Activated T-cell treated with anti-CD3 and anti-CD28 coated beads, Interleukin-2, amount 50 U/mL, for 4 hours (primary cell): ENCODE results near the gene TMEM117. TPM values are rescaled to one million over a fixed set of nuclear protein-coding genes. Genes with fewer than 3 reads are reported as not detected.
"Not testable (repeated sequence)": the region's sequence is repeated elsewhere in the genome, so short reads cannot be mapped to it uniquely, and the experiment has no call there.

Experiments used
- ATAC-seq, 2 donors: fragments of 200-7000 bp; cut with Tn5 transposase; one replicate each; pipeline ENCODE4 v1.10.0; 2021
- DNase-seq: peaks from one replicate; pipeline ENCODE4 v3.0.0-alpha.2; 2020
- H3K27me3 Mint-ChIP-seq: one replicate; pipeline ENCODE4 v1.8.0; 2021; ENCODE audit warnings: low read depth, mixed read lengths
- H3K36me3 Mint-ChIP-seq: one replicate; pipeline ENCODE4 v1.8.0; 2022; ENCODE audit warnings: mixed read lengths; ENCODE audit not compliant: insufficient read depth
- H3K4me1 Mint-ChIP-seq: one replicate; pipeline ENCODE4 v1.8.0; 2021; ENCODE audit warnings: low read depth, mixed read lengths
- H3K4me3 Mint-ChIP-seq: one replicate; pipeline ENCODE4 v1.8.0; 2021; ENCODE audit warnings: mild to moderate bottlenecking, moderate library complexity, mixed read lengths
- H3K9me3 Mint-ChIP-seq: one replicate; pipeline ENCODE4 v1.8.0; 2021; ENCODE audit warnings: mixed read lengths
- total RNA-seq, 3 donors: library from RNA; stranded (reverse); gene quantifications; one replicate each; pipeline ENCODE4 v1.2.1, GENCODE V29; 2021

TMEM117 gene
- total RNA-seq, 3 donors from 2014 or later = 1.4 to 2.0 (median 1.4) TPM

DNA sequence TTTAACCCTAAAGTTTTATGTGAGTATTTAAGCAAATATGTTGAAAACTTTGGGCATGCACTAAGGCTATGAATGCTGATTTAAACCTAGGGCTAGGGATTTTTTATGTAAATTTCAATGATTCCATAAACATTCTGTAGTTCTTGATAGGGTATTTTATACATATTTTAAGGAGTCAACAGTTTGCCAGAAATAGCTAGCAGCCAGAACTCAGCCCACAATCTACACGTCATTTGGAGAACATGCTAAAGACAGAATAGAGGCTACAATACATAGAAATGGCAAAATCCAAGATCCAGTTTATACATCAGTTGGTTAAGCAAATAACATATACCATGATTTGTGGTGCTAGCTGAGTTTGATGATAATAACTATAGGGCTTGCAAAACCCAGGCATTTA is 184.7 kb downstream of the TMEM117 start:
- no peaks in the 10 kb centered on the region for H3K36me3 Mint-ChIP-seq
- DNase-seq = no peak
- H3K4me3 Mint-ChIP-seq = no peak overlapping the region
- no peak for ATAC-seq
- H3K27me3 Mint-ChIP-seq = no peaks in the 10 kb centered on the region
- H3K9me3 Mint-ChIP-seq = peaks cover 6% of the 10 kb centered on the region
- no peaks in the 10 kb centered on the region for H3K4me1 Mint-ChIP-seq

DNA sequence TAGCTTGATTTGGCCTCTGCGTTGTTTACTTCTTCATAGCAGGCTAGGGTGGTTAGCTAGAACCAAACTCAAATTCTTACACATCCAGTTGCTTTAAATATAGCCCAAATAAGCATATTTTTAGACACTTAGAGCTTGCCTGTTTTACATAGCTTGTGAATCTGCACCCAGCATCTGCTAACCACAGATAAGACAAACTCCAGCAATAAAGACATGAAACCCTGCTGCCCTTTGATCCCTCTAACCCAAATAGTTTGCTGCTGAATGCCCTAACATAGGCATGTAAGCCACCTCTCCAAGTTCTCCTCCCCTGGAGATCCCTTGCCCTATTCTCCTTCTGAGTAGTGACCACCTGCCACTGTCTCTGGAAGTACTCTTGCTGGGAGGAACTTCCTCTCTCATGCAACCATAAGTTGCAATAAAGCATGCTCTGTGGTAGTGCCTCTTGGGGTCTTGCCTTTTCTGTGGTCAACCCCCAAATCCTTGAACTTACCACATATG is 185.6 kb downstream of the TMEM117 start:
- ATAC-seq = no peak
- DNase-seq = no peak
- Mint-ChIP-seq H3K4me1 (no peaks in the 10 kb centered on the region), H3K36me3 (no peaks in the 10 kb centered on the region), H3K27me3 (no peaks in the 10 kb centered on the region), H3K4me3 (no peak overlapping the region), H3K9me3 (peaks cover 6% of the 10 kb centered on the region)

DNA sequence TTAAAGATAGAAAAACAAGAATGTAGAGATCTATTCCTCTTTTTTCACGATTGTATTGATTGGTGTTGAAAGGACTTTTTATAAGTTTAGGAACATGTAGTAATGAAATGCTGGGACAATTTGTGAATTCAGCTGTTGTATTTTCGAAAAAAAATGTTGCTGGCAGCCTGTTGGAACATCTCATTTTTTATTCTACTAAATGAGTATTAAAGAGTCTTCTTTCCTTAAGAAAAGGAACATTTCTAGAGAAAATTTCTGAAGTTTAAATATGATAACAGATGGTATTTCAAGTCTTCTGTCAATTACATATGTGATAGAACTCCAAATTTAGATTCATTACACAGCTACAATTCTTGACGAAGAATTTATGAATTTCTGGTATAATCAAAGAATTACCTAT is 189.6 kb downstream of the TMEM117 start:
- ATAC-seq (no peak), DNase-seq (no peak)
- Mint-ChIP-seq H3K4me1 (no peaks in the 10 kb centered on the region), H3K36me3 (peaks cover 6% of the 10 kb centered on the region), H3K4me3 (no peak overlapping the region), H3K27me3 (no peaks in the 10 kb centered on the region), H3K9me3 (peaks cover 8% of the 10 kb centered on the region)

DNA sequence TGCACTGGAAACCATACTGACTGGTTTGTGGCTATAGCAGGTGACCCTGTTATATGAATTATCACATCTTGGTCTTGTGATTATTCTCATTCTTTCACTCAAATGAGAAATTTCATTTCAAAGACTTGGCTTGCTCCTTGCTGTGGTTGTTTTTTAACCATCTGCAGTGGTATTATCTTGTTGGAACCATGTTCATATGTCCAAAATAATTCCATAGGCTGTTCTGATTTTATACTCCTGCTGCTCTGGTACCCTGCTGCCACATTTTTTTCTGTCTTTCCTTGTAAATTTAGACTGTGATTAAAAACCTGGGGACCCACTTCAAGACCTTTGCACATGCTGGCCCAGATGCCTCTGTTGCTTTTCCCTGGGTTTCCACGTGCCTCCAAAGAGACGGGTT is 190.2 kb downstream of the TMEM117 start:
- DNase-seq = no peak

DNA sequence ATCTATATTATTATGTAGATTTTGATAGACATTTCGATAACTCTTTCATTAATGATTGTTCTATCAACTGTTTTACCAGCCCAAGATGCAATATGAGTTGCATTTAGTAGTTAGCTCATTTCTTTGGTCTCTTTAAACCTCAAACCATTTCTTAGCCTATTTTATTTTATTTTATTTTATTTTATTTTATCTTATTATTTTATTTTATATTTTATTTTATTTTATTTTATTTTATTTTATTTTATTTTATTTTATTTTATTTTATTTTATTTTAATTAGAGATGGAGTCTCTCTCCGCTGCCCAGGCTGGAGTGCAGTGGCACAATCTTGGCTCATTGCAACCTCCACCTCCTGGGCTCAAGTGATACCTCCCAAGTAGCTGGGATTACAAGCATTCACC is 191.0 kb downstream of the TMEM117 start:
- H3K9me3 Mint-ChIP-seq, H3K36me3 Mint-ChIP-seq, H3K4me1 Mint-ChIP-seq, DNase-seq, H3K27me3 Mint-ChIP-seq, H3K4me3 Mint-ChIP-seq, ATAC-seq: not testable (repeated sequence)

More for the DNA sequence above, 190.2 kb downstream of the TMEM117 start:
- H3K4me3 Mint-ChIP-seq = no peak overlapping the region
- H3K4me1 Mint-ChIP-seq = no peaks in the 10 kb centered on the region
- no peaks in the 10 kb centered on the region for H3K27me3 Mint-ChIP-seq
- H3K36me3 Mint-ChIP-seq = peaks cover 6% of the 10 kb centered on the region
- peaks cover 8% of the 10 kb centered on the region for H3K9me3 Mint-ChIP-seq
- no peak for ATAC-seq

DNA sequence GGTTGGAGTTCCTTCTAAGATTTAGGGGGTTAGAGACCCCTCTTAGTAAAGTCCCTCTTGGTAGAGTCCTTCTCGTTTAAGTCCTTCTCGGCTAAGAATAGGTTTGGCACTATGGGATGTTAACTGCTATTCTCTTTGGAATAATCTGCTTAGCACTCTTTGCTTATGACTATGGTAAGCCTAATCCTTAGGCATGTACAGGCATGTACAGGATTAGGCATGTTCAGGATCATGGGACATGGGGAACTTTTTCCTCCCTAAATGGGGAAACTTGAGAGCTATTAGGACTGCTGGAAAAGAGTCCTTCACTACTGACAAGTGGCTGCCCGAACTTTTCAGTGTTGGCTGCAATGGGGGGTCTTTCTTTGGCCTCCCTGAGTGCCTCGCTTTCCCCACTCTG is 193.3 kb downstream of the TMEM117 start:
- DNase-seq (no peak), ATAC-seq (no peak)
- Mint-ChIP-seq H3K36me3 (peaks cover 10% of the 10 kb centered on the region), H3K27me3 (no peaks in the 10 kb centered on the region), H3K4me1 (no peaks in the 10 kb centered on the region), H3K9me3 (peaks cover 3% of the 10 kb centered on the region), H3K4me3 (no peak overlapping the region)

DNA sequence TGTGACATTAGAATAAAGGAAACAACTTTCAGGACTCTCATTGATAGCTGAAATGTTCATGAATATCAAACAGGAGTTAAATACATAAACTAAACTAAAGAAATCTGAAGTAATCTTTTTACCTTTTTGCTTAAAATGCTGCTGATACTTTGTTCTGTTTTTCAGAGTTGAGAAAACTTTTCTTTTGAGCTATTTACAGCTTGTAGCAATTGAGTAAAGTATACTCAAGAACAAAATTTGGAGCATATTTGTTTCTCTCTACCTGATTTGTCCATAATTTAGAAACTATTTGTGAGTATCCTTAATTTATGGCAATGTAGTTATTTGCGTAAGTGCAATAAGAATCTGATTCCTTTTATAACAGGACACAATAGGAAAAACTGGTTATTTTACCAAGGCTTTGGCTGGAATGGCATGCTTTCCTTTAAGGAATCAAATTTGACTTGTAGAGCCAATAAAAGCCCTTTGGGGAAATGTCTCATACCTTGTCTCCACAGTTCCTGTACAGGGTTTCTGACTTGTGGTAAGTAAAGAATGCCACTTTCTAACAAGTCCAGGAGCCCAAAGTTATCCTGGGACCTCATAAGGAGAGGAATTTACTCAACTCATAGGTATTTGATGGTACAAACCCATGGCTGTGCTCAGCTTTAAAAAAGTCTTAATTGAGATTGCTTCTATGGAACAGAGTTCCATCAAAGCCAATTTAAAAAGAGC is 195.7 kb downstream of the TMEM117 start:
- no peaks in the 10 kb centered on the region for H3K27me3 Mint-ChIP-seq
- H3K4me1 Mint-ChIP-seq = no peaks in the 10 kb centered on the region
- H3K4me3 Mint-ChIP-seq = no peak overlapping the region
- peaks cover 3% of the 10 kb centered on the region for H3K9me3 Mint-ChIP-seq
- ATAC-seq (no peak), DNase-seq (no peak)
- H3K36me3 Mint-ChIP-seq = peaks cover 10% of the 10 kb centered on the region

DNA sequence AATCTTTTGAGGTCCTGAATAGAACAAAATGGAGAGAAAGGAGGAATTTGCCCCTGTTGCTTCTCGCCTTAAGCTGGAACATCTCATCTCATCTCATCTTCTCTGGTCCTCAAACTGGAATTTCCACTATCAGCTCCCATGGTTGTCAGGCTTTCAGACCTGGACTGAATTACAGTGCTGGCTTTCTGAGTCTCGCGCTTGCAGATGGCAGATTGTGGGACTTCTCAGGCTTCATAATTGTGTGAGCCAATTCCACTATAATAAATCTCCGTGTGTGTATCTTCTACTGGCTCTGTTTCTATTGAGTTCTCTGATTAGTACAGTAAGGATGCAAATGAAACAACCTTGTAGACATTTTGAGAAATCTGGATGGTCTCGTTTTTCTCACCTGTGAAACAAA is 199.0 kb downstream of the TMEM117 start:
- no peak overlapping the region for H3K4me3 Mint-ChIP-seq
- H3K27me3 Mint-ChIP-seq = no peaks in the 10 kb centered on the region
- DNase-seq = no peak

DNA sequence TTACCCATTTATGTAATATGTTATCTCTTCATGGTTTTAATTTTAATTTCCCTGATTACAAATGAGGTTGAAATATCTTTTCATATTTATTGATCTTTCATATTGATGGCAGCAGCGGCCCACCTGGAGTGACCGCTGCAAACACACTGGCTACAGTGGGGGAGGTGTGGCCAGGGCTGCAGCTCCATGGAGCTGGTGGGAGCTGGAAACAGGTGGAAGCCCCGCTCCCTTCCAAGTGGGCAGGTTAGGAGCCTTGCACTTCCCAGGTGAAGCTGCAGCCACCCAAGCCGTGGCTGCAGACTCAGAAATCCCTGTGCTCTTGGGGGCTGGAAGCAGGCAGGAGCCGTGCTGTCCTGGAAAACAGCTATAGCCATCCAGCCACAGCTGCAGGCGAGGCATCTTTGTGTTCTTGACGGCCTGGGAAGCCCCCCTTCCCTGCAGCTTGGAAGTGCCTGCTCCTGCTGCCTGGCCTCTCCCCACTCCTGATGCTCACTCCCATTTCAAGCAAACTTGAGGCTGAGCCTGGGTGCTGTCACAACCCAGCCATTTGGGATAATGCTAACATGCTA is 201.1 kb downstream of the TMEM117 start:
- Mint-ChIP-seq H3K4me1 (no peaks in the 10 kb centered on the region), H3K27me3 (no peaks in the 10 kb centered on the region), H3K4me3 (no peak overlapping the region), H3K9me3 (no peaks in the 10 kb centered on the region), H3K36me3 (peaks cover 4% of the 10 kb centered on the region)
- DNase-seq (no peak), ATAC-seq (no peak)

More for the DNA sequence above, 199.0 kb downstream of the TMEM117 start:
- H3K36me3 Mint-ChIP-seq = peaks cover 4% of the 10 kb centered on the region
- ATAC-seq = no peak
- H3K4me1 Mint-ChIP-seq = no peaks in the 10 kb centered on the region
- H3K9me3 Mint-ChIP-seq = no peaks in the 10 kb centered on the region

DNA sequence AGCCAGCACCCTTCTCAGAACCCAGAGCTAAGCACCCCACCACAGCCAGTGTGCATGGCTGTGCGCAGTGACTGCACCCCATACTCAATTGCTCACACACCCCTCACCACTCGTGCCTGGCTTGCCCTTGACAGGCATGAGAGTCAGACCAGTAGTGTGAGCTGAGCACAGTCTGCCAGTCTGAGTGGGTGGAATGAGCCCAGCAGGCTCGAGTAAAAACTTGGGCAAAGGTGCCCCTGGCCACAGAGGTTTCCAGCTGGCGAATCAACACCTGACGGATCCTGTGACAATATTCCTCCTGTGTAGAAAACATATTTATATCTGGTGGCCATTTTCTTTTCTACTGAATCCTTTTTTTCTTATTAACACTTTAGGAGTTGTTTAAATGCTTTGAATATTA is 202.5 kb downstream of the TMEM117 start:
- no peaks in the 10 kb centered on the region for H3K4me1 Mint-ChIP-seq
- DNase-seq (no peak), ATAC-seq (no peak)
- H3K9me3 Mint-ChIP-seq = no peaks in the 10 kb centered on the region
- no peak overlapping the region for H3K4me3 Mint-ChIP-seq
- H3K36me3 Mint-ChIP-seq = no peaks in the 10 kb centered on the region
- H3K27me3 Mint-ChIP-seq = no peaks in the 10 kb centered on the region

DNA sequence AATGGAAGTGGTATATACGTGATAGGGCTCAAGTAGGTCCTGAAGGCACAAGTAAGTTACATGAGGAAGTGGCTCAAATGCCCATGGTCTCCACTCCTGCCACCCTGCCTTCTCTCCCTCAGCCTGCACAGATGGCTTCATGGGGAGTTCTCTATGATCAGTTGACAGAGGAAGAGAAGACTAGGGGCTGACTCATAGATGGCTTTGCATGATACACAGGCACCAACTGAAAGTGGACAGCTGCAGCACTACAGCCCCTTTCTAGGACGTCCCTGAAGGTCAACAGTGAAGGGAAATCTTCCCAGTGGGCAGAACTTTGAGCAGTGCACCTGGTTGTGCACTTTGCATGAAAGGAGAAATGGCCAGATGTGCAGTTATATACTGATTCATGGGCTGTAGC is 208.6 kb downstream of the TMEM117 start:
- not testable (repeated sequence) for H3K4me1 Mint-ChIP-seq, DNase-seq, ATAC-seq, H3K27me3 Mint-ChIP-seq, H3K9me3 Mint-ChIP-seq, H3K4me3 Mint-ChIP-seq, H3K36me3 Mint-ChIP-seq

DNA sequence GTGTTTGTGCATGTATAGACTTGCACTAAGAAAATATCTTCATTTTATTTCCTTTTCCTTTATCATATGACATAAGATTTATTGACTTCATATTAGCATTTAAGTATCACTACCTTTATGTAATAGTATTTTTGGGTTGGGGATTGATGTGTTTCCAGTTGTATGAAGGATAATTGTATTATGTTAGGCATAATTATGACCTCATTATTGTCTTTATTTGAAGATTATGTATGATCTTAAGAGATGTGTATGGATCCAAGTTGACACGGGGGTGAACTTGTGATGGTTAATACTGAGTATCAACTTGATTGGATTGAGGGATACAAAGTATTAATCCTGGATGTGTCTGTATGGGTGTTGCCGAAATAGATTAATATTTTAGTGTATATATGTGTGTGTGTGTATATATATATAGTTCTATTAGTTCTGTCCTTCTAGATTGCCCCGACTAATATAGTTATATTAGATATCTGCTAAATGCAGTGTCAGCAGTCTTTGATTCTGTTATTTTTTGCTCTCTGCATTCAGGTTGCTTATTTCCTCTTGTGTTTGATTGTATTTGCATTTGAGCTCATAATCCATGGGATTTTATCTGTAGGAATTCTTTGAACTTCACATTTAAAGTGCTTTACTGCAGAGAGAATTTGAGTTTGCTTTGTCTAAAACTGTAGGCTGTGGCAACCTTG is 211.0 kb downstream of the TMEM117 start:
- no peak overlapping the region for H3K4me3 Mint-ChIP-seq
- peaks cover 3% of the 10 kb centered on the region for H3K9me3 Mint-ChIP-seq
- DNase-seq (no peak), ATAC-seq (no peak)
- no peaks in the 10 kb centered on the region for H3K27me3 Mint-ChIP-seq
- peaks cover 7% of the 10 kb centered on the region for H3K36me3 Mint-ChIP-seq
- no peaks in the 10 kb centered on the region for H3K4me1 Mint-ChIP-seq

DNA sequence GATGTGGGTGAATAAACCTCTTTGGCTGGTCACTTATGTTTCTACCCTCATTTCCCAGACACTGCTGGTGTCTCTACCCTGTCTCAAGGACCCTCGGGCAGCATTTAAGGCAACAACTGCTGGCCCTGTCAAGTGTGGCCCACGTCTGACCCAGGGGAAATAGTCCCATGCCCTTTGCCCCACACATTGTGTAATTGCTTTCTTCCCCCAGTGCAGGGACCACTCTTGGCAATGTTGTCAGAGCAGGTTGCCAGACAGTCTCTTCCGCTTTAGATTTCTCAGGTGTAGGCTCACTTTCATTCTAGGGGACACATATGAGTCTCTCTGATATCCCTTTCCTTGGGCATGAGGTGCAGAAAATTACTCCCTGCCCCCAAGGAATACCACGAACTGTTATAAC is 216.7 kb downstream of the TMEM117 start:
- no peaks in the 10 kb centered on the region for H3K27me3 Mint-ChIP-seq
- no peak for ATAC-seq

DNA sequence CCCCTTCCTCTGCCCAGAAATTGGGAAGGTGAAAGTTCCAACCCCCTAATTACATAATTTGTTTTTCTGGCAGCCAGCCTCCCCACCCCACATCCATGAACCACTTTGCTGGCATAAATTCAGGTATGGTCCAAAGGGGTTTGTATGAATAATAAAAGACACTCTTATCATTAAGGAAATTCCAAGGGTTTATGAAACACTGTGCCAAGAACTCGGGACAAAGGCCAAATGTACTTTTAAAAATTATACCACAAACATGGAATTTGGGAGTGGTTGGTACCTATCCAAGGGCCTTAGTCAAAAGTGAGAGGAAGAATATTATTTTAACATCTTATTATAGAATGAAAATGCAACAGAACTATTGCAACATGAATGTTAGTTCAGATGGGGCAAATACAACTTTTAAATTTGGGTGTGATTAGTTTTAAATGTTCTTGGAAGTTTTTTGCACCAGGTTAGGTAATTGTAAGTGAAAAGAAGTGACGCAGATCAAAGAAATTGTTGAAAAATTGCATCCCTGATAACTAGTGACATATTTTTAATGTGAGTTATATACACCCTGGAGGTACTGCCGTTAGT is 217.8 kb downstream of the TMEM117 start:
- H3K4me1 Mint-ChIP-seq = no peaks in the 10 kb centered on the region
- ATAC-seq (no peak), DNase-seq (no peak)
- H3K36me3 Mint-ChIP-seq = no peaks in the 10 kb centered on the region
- H3K9me3 Mint-ChIP-seq = no peaks in the 10 kb centered on the region
- H3K4me3 Mint-ChIP-seq = no peak overlapping the region
- H3K27me3 Mint-ChIP-seq = no peaks in the 10 kb centered on the region

More for the DNA sequence above, 216.7 kb downstream of the TMEM117 start:
- no peak for DNase-seq
- no peaks in the 10 kb centered on the region for H3K4me1 Mint-ChIP-seq
- no peaks in the 10 kb centered on the region for H3K9me3 Mint-ChIP-seq
- no peak overlapping the region for H3K4me3 Mint-ChIP-seq
- no peaks in the 10 kb centered on the region for H3K36me3 Mint-ChIP-seq
